H1 (cell line): ENCODE data around the gene RPS6KA4. TPM values are rescaled to one million over a fixed set of nuclear protein-coding genes. Genes with fewer than 3 reads are reported as not detected.
A peak's percentile ranks its signal among the peaks of the same experiment; 100 is the strongest.

ENCODE experiments used
- CTCF ChIA-PET: fragments of 300-600 bp; sonication (Branson Sonifier 250); formaldehyde crosslinking; loops from one replicate; lab custom pipeline; 2021; ENCODE audit not compliant: partially characterized antibody; lab: Charles Lee
- POLR2A ChIA-PET: fragments of 300-600 bp; sonication (Branson Sonifier 250); formaldehyde crosslinking; loops from one replicate; lab custom pipeline; 2021; ENCODE audit warnings: inconsistent platforms; ENCODE audit not compliant: partially characterized antibody; lab: Charles Lee
- DNase-seq, 2 experiments: peaks; one replicate each; pipeline versions ENCODE4 v3.0.0 to v3.0.0-alpha.2; 2010 to 2022; ENCODE audit warnings: low spot score in 2 of 2, low read depth in 1 of 2, mixed read lengths in 1 of 2
- FAIRE-seq: peaks from 2 replicates; lab custom pipeline; 2011; peaks lifted over from hg19 to GRCh38; lab: Jason Lieb, UNC
- H2AFZ ChIP-seq: 2 replicates; pipeline ENCODE4 v1.8.1; 2012; ENCODE audit warnings: low read length, inconsistent platforms
- H2AK5ac ChIP-seq: 2 replicates; pipeline ENCODE4 v1.6.1; 2013; ENCODE audit warnings: low read depth, low read length
- H2BK120ac ChIP-seq: replicated peaks from 2 replicates; pipeline ENCODE3; 2013; ENCODE audit warnings: low read depth, low read length, inconsistent platforms
- H2BK12ac ChIP-seq: 2 replicates; pipeline ENCODE4 v1.6.1; 2013; ENCODE audit warnings: low read depth, low read length
- H2BK15ac ChIP-seq: 2 replicates; pipeline ENCODE4 v1.6.1; 2013; ENCODE audit warnings: low read length
- H2BK20ac ChIP-seq: 2 replicates; pipeline ENCODE4 v1.6.1; 2013; ENCODE audit warnings: low read length
- H2BK5ac ChIP-seq: 2 replicates; pipeline ENCODE4 v1.6.1; 2013; ENCODE audit warnings: low read depth, low read length
- H3K14ac ChIP-seq: 2 replicates; pipeline ENCODE4 v1.6.1; 2013; ENCODE audit warnings: inconsistent platforms; ENCODE audit not compliant: insufficient read length
- H3K18ac ChIP-seq: 2 replicates; pipeline ENCODE4 v1.6.1; 2013; ENCODE audit warnings: low read length; ENCODE audit errors: extremely low read depth
- H3K23ac ChIP-seq: 2 replicates; pipeline ENCODE4 v1.6.1; 2013; ENCODE audit warnings: inconsistent platforms; ENCODE audit not compliant: insufficient read length
- H3K23me2 ChIP-seq: 2 replicates; pipeline ENCODE4 v1.6.1; 2013; ENCODE audit warnings: low read depth, low read length
- H3K27ac ChIP-seq: 2 replicates; pipeline ENCODE4 v1.6.1; 2011; ENCODE audit warnings: low read depth, low read length, inconsistent platforms
- H3K27me3 ChIP-seq, 4 experiments: replicated peaks in 1 of 4; 1 replicate in 1 of 4; 2 replicates in 3 of 4; pipeline versions ENCODE4 v1.6.1 to v1.8.1; 2011 to 2013; ENCODE audit warnings: low read length in 3 of 4, mild to moderate bottlenecking in 3 of 4, inconsistent platforms in 2 of 4, mixed read lengths in 2 of 4, moderate library complexity in 1 of 4; ENCODE audit not compliant: control insufficient read depth in 3 of 4, insufficient read depth in 3 of 4; ENCODE audit errors: extremely low read depth in 1 of 4
- H3K36me3 ChIP-seq, 4 experiments: 2 replicates each; pipeline versions ENCODE4 v1.6.1 to v1.8.1; 2011 to 2013; ENCODE audit warnings: mild to moderate bottlenecking in 4 of 4, low read length in 3 of 4, moderate library complexity in 2 of 4, control low read depth in 1 of 4, inconsistent platforms in 1 of 4; ENCODE audit not compliant: insufficient read depth in 4 of 4, control insufficient read depth in 2 of 4
- H3K4ac ChIP-seq: replicated peaks from 2 replicates; pipeline ENCODE3; 2013; ENCODE audit warnings: low read length, low read depth, mixed read lengths, inconsistent platforms; ENCODE audit not compliant: insufficient read length
- H3K4me1 ChIP-seq, 4 experiments: replicated peaks in 1 of 4; 1 replicate in 1 of 4; 2 replicates in 3 of 4; pipeline versions ENCODE4 v1.6.1 to v1.8.1; 2011 to 2013; ENCODE audit warnings: low read length in 3 of 4, inconsistent platforms in 2 of 4, mixed read lengths in 1 of 4; ENCODE audit not compliant: insufficient read depth in 4 of 4, control insufficient read depth in 3 of 4
- H3K4me2 ChIP-seq, 2 experiments: 2 replicates each; pipeline versions ENCODE4 v1.6.1 to v1.8.1; 2011 to 2013; ENCODE audit warnings: low read depth in 2 of 2, low read length in 2 of 2, control low read depth in 1 of 2, inconsistent platforms in 1 of 2, mild to moderate bottlenecking in 1 of 2; ENCODE audit not compliant: insufficient read depth in 1 of 2
- H3K4me3 ChIP-seq, 4 experiments: fragments of 200-600, 300-600 bp in 1 of 4; sonication (generic), shearing (Covaris generic), sonication (Bioruptor Twin) in 1 of 4; 2 replicates each; pipeline versions ENCODE4 v1.5.1 to v1.8.1; 2011 to 2016; ENCODE audit warnings: low read length in 4 of 4, low read depth in 3 of 4, control low read depth in 2 of 4, inconsistent platforms in 2 of 4, mild to moderate bottlenecking in 2 of 4, mixed read lengths in 1 of 4, moderate library complexity in 1 of 4; ENCODE audit not compliant: insufficient read depth in 2 of 4; ENCODE audit errors: extremely low read depth in 1 of 4
- H3K56ac ChIP-seq: replicated peaks from 2 replicates; pipeline ENCODE3; 2013; ENCODE audit warnings: low read depth, mild to moderate bottlenecking, mixed read lengths, low read length, inconsistent platforms; ENCODE audit not compliant: insufficient read length
- H3K79me1 ChIP-seq: 2 replicates; pipeline ENCODE4 v1.6.1; 2013; ENCODE audit warnings: low read depth, low read length, control low read depth
- H3K79me2 ChIP-seq, 2 experiments: 2 replicates each; pipeline versions ENCODE4 v1.6.1 to v1.8.1; 2012 to 2013; ENCODE audit warnings: low read length in 2 of 2, mild to moderate bottlenecking in 2 of 2, inconsistent platforms in 1 of 2; ENCODE audit not compliant: insufficient read depth in 2 of 2, control insufficient read depth in 1 of 2
- H3K9ac ChIP-seq, 4 experiments: replicated peaks in 1 of 4; 1 replicate in 1 of 4; 2 replicates in 3 of 4; pipeline versions ENCODE4 v1.6.1 to v1.8.1; 2011 to 2013; ENCODE audit warnings: low read depth in 3 of 4, low read length in 3 of 4, control low read depth in 2 of 4, mild to moderate bottlenecking in 2 of 4, moderate library complexity in 2 of 4, inconsistent platforms in 1 of 4; ENCODE audit errors: extremely low read depth in 1 of 4
- H3K9me3 ChIP-seq, 2 experiments: 2 replicates each; pipeline versions ENCODE4 v1.6.1 to v1.8.1; 2012 to 2013; ENCODE audit warnings: mild to moderate bottlenecking in 2 of 2, moderate library complexity in 2 of 2, control low read depth in 1 of 2, inconsistent platforms in 1 of 2, low read depth in 1 of 2, low read length in 1 of 2, mixed read lengths in 1 of 2; ENCODE audit not compliant: insufficient read depth in 2 of 2
- H4K20me1 ChIP-seq, 2 experiments: replicated peaks in 1 of 2; 2 replicates each; pipeline versions ENCODE3 to v1.8.1; 2011 to 2013; ENCODE audit warnings: inconsistent platforms in 2 of 2, low read length in 2 of 2, mild to moderate bottlenecking in 1 of 2; ENCODE audit not compliant: insufficient read depth in 2 of 2, control insufficient read depth in 1 of 2
- H4K5ac ChIP-seq: 2 replicates; pipeline ENCODE4 v1.6.1; 2013; ENCODE audit warnings: low read length, low read depth, mixed read lengths, inconsistent platforms; ENCODE audit not compliant: insufficient read length
- H4K8ac ChIP-seq: 2 replicates; pipeline ENCODE4 v1.8.0; 2013; ENCODE audit warnings: mild to moderate bottlenecking, moderate library complexity, low read length, inconsistent platforms; ENCODE audit not compliant: insufficient read depth; ENCODE audit errors: extremely low read depth
- H4K91ac ChIP-seq: replicated peaks from 2 replicates; pipeline ENCODE3; 2013; ENCODE audit warnings: low read length, mixed read lengths, inconsistent platforms; ENCODE audit not compliant: insufficient read length
- CBX5 ChIP-seq: fragments of 300-800, 300-1000 bp; sonication (generic); IDR thresholded peaks from 2 replicates; pipeline ENCODE4 v1.7.1; 2016; ENCODE audit warnings: antibody characterized with exemption, low read length, low read depth
- CHD1 ChIP-seq: IDR thresholded peaks from 2 replicates; pipeline ENCODE4 v1.6.1; 2012; ENCODE audit warnings: low read depth, low read length, improper control_type of control experiment
- CHD2 ChIP-seq: IDR thresholded peaks from 2 replicates; pipeline ENCODE4 v1.6.1; 2012; ENCODE audit warnings: low read length, improper control_type of control experiment
- EGR1 ChIP-seq: IDR thresholded peaks from 2 replicates; pipeline ENCODE4 v1.6.1; 2011; ENCODE audit warnings: low read depth, low read length, borderline replicate concordance
- GABPA ChIP-seq: IDR thresholded peaks from 2 replicates; pipeline ENCODE4 v1.6.1; 2011; ENCODE audit warnings: mild to moderate bottlenecking, low read length, moderate library complexity, borderline replicate concordance; ENCODE audit not compliant: insufficient read depth
- GTF2F1 ChIP-seq: IDR thresholded peaks from 2 replicates; pipeline ENCODE4 v1.6.1; 2012; ENCODE audit warnings: low read depth, low read length, improper control_type of control experiment, borderline replicate concordance
- HDAC6 ChIP-seq: IDR thresholded peaks from one replicate; pipeline ENCODE4 v1.7.1; 2012; ENCODE audit warnings: low read depth, mild to moderate bottlenecking, inconsistent platforms, low read length, moderate library complexity
- KDM4A ChIP-seq: IDR thresholded peaks from one replicate; pipeline ENCODE4 v1.7.1; 2012; ENCODE audit warnings: low read depth, mild to moderate bottlenecking, moderate library complexity, low read length, inconsistent platforms; ENCODE audit not compliant: severe bottlenecking
- RBBP5 ChIP-seq: IDR thresholded peaks from 2 replicates; pipeline ENCODE4 v1.7.1; 2012; ENCODE audit warnings: low read depth, mild to moderate bottlenecking, inconsistent platforms, low read length, moderate library complexity, borderline replicate concordance
- SAP30 ChIP-seq: fragments of 300-600 bp; sonication (generic); IDR thresholded peaks from 2 replicates; pipeline ENCODE4 v1.7.1; 2012; ENCODE audit warnings: low read length, moderate library complexity, mild to moderate bottlenecking, inconsistent platforms; ENCODE audit not compliant: insufficient read depth, insufficient replicate concordance
- SIN3A ChIP-seq, 2 experiments: IDR thresholded peaks in 1 of 2; conservative IDR thresholded peaks in 1 of 2; 2 replicates each; pipeline ENCODE4 v1.6.1; 2011 to 2012; ENCODE audit warnings: low read length in 2 of 2, improper control_type of control experiment in 1 of 2, low read depth in 1 of 2, mild to moderate bottlenecking in 1 of 2
- SRF ChIP-seq: IDR thresholded peaks from 2 replicates; pipeline ENCODE4 v1.6.1; 2011; ENCODE audit warnings: mild to moderate bottlenecking, low read depth, low read length, moderate library complexity
- TAF1 ChIP-seq: IDR thresholded peaks from 2 replicates; pipeline ENCODE4 v1.6.1; 2011; ENCODE audit warnings: mild to moderate bottlenecking, low read depth, low read length
- ZNF274 ChIP-seq: IDR thresholded peaks from 2 replicates; pipeline ENCODE4 v1.7.0; 2012; ENCODE audit warnings: low read length, borderline replicate concordance; ENCODE audit errors: extremely low read depth
- WGBS, 2 experiments: shearing (Covaris generic) in 1 of 2; methylation state at CpG; one replicate each; pipeline versions ENCODE4 v1.1.6 to v1.1.7; 2013 to 2015; ENCODE audit warnings: low lambda C conversion rate in 2 of 2, mixed read lengths in 2 of 2, inconsistent platforms in 1 of 2, low coverage in 1 of 2, missing lambda C conversion rate in 1 of 2; ENCODE audit not compliant: insufficient replicate concordance in 2 of 2, insufficient coverage in 1 of 2, insufficient read length in 1 of 2; ENCODE audit errors: extremely low coverage in 1 of 2, missing lambda C conversion rate in 1 of 2; 5-methylcytosine and 5-hydroxymethylcytosine counted together
- polyA plus RNA-seq, 7 experiments: library from polyadenylated mRNA; depleted of rRNA in 3 of 7; stranded (reverse) in 5 of 7; unstranded in 2 of 7; fragments of >200 nt in 5 of 7; fragments of 200-250 nt in 2 of 7; gene quantifications; 1 replicate in 5 of 7; 2 replicates in 1 of 7; 4 replicates in 1 of 7; pipeline versions ENCODE4 v1.2.1 to v1.2.3, GENCODE V29; 2011 to 2013; ENCODE audit warnings: missing spikeins in 2 of 7, mixed read lengths in 2 of 7
- total RNA-seq: library from RNA; stranded (reverse); fragmentation: NEBNext Ultra II Directional; extraction: Animal tissue kit (Norgen Biotek cat#: 25700); gene quantifications from 2 replicates; pipeline ENCODE4 v1.2.1, GENCODE V29; 2021

The RPS6KA4 gene
- total and polyA plus RNA-seq, 2 of the 8 experiments (the other 6 are each of a cell fraction or from before 2014, with no cell fraction given): 8.2 to 12.6 TPM

DNA sequence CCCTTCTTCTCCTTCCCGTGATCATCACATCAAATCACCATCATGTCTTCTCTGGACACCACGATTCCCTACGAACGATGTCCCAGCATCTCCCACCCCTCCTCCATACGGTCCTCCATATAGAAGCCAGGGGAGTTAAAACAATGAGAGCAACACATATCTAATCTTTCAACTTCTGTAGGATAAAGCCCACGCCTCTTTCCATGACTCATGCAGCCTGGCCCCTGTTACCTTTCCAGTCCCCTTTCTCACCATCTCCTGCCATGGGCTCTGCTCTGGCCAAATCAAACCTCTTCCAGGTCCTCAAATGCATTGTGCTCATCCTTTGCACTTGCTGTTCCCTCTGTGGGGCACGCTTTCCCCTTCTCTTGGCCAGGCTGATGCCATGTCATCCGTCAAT lies 23.6 kb downstream of the RPS6KA4 start:
- no peak overlapping the region for H3K27ac ChIP-seq
- no peak overlapping the region for H2AFZ ChIP-seq
- no peak overlapping the region for H3K23ac ChIP-seq
- H3K56ac ChIP-seq: no peak overlapping the region
- H4K8ac ChIP-seq: no peak overlapping the region
- no peak overlapping the region for H3K4me2 ChIP-seq
- ChIA-PET CTCF (interaction anchor here (1.0 to 1.6 kb wide), 2 partner anchors 15 to 267 kb away, joined by 4 to 5 read pairs; no protein-coding TSS in a partner anchor), POLR2A (no interaction called here)
- H2AK5ac ChIP-seq: 0 out of 2 replicates have a peak overlapping the region, but pooled peaks have one; percentile 13
- H3K4me3 ChIP-seq: no peak overlapping the region
- no peak overlapping the region for H3K14ac ChIP-seq
- DNase-seq: no peak
- H2BK15ac ChIP-seq: peak overlapping the region; percentile 40; the same call in 1 of the 2 replicates
- H3K18ac ChIP-seq: no peak overlapping the region
- no peak overlapping the region; the same call in 1 of the 2 replicates for H2BK20ac ChIP-seq
- H3K79me2 ChIP-seq: no peaks in the 10 kb centered on the region
- H3K36me3 ChIP-seq: peaks cover 0 to 3% (median 0%) of the 10 kb centered on the region in 4 experiments; a peak in 1 of 8 replicates
- no peak overlapping the region for H4K91ac ChIP-seq
- 90% methylated on average over 8 of the region's 8 CpGs; no CpG with 5 or more reads in 1 of the 2 experiments for WGBS, 2 experiments
- peaks cover 7% of the 10 kb centered on the region; the same call in 1 of the 2 replicates for H3K23me2 ChIP-seq
- no peaks in the 10 kb centered on the region; a peak in 1 of 4 replicates for H3K9me3 ChIP-seq
- H2BK5ac ChIP-seq: no peak overlapping the region
- no peak overlapping the region for H4K5ac ChIP-seq
- H3K9ac ChIP-seq: no peak overlapping the region
- peaks cover 0 to 2% (median 0%) of the 10 kb centered on the region in 4 experiments; a peak in 4 of 7 replicates for H3K4me1 ChIP-seq
- H3K79me1 ChIP-seq: no peaks in the 10 kb centered on the region; the same call in 1 of the 2 replicates
- no peak overlapping the region for H2BK120ac ChIP-seq
- FAIRE-seq: no peak
- H2BK12ac ChIP-seq: peak overlapping the region; percentile 68; the same call in 1 of the 2 replicates
- no peak overlapping the region for H3K4ac ChIP-seq
- H3K27me3 ChIP-seq: no peaks in the 10 kb centered on the region; a peak in 1 of 7 replicates
- H4K20me1 ChIP-seq: no peaks in the 10 kb centered on the region
- TF ChIP-seq CHD1 (no peak), ZNF274 (no peak), HDAC6 (no peak), EGR1 (no peak), CHD2 (no peak), KDM4A (no peak), CBX5 (no peak), GABPA (no peak), RBBP5 (no peak), SRF (no peak), SAP30 (no peak), TAF1 (no peak), GTF2F1 (no peak), SIN3A (conservative IDR thresholded peaks at IDR 0.05 in 1 of 2, IDR thresholded peaks at IDR 0.05 in 1 of 2; ENCODE audit: low read depth in 1 of 2, low read length in 2 of 2) (no peak)
